Stimulated activated CD8-positive, alpha-beta memory T cell treated with anti-CD3 and anti-CD28 coated beads, Interleukin-15, amount 100 ng/mL, for 4 hours (primary cell): Measurements from ENCODE around the gene TMBIM4.
"Not testable (repeated sequence)": the region's sequence is repeated elsewhere in the genome, so short reads cannot be mapped to it uniquely, and the experiment has no call there.

Experiments
- DNase-seq, 2 donors: peaks; one replicate each; pipeline ENCODE4 v3.0.0-alpha.2; 2020; ENCODE audit warnings: low read depth in 2 of 2

TMBIM4 gene, protein sequence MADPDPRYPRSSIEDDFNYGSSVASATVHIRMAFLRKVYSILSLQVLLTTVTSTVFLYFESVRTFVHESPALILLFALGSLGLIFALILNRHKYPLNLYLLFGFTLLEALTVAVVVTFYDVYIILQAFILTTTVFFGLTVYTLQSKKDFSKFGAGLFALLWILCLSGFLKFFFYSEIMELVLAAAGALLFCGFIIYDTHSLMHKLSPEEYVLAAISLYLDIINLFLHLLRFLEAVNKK

GRCh38 chr12:66169221-66170170 lies at the start of gene TMBIM4:
TSS of gene TMBIM4 (minus strand) at chr12:66169996. CDS start at chr12:66169951, 45 bp downstream.
- DNase-seq = peak; percentile 65 to 76

DNA sequence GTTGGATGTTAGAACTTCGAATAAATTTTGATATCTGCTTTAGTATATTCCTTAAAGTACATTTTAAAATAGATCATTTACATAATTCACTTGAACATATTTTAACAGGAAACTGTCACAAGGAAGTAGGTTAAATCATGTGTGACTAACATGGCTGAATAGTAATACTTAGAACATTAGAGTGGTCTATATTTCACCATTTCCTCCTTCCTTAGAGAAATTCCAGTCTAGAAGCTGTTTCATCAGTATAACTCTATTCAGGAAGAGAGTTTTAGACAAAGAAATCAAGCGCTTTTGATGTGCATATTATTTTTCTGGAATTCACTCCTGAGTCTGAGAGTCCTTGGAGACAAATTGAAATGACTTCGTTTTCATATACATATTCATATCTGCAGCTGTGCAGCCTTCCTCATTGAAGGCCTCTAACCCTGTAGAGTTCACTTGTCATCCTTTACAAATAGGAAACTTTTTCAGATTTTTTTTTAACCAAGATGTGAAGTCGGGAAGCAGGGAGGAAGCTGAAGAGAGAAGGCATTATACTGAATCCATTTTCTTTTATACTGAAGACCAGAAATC lies 47.6 kb upstream of the TMBIM4 start:
- no peak for DNase-seq

- DNase-seq = not testable (repeated sequence)
Measured at GRCh38 chr12:66213011-66213410, 43.2 kb upstream of the TMBIM4 start.

DNA sequence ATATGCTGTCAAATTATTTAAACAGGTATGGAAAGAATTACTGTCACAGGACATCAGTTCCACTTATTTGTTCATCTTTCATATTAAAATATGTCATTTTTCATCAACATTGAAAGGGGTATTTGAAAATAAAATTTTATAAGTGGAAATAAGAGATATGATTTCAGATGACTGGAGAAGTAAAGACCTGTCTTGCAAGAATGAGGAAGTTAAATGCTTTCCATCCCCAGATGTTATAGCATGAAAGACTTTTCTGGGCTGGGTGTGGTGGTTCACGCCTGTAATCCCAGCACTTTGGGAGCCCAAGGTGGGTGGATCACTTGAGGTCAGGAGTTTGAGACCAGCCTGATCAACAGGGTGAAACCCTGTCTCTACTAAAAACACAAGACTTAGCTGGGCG lies 41.8 kb upstream of the TMBIM4 start:
- DNase-seq = not testable (repeated sequence)

- DNase-seq = no peak
Measured at GRCh38 chr12:66210840-66211239, 41.0 kb upstream of the TMBIM4 start.

DNA sequence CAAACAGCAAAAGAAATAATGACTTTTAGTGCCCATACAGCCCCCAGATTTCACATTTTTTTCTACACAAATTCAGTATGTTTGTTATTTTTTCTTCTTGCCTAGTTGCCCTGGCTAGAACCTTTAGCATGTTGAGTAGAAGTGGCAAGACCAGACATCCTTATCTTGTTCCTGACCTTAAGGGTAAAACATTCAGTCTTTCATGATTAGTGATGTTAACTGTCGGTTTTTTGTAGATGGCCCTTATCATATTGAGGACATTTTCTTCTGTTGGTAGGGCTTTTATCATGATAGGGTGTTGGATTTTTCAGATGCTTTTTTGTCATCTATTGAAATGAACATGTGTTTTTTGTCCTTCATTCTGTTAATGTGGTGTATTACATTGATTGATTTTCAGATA lies 36.3 kb upstream of the TMBIM4 start:
- DNase-seq = no peak

- no peak for DNase-seq
Measured at GRCh38 chr12:66203820-66204219, 34.0 kb upstream of the TMBIM4 start.

DNA sequence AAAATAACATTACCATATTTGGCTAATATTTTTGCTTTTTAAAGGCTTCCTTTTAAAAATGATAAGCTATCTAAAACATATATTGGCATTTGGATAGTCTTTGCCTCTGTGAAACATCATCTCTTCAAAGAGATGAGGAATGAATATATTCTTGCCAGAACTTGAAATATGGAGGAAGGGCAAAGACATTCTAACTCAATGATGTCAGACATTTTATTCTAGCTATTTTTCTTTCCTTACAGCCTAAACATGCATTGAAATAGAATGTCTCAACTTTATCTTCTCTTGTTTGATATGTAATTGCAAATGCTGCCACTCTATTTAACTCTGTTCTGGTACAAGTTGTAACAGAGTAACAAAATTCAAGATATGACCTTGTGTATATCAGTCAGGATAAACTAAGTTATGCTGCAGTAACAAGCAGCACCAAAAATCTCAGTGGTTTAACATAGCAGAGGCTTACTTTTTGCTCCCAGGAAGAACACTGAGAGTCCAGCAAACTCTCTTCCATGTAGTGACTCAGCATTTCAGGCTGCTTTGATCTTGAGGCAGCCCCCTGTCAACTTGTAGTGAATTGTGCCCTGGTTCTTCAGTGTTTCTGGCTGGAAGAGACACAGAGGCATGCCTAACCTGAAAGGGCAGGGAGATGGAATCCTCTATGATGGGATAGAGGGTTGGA lies 30.2 kb upstream of the TMBIM4 start:
- no peak for DNase-seq

GRCh38 chr12:66199141-66199540 lies 29.3 kb upstream of the TMBIM4 start:
- no peak for DNase-seq

DNA sequence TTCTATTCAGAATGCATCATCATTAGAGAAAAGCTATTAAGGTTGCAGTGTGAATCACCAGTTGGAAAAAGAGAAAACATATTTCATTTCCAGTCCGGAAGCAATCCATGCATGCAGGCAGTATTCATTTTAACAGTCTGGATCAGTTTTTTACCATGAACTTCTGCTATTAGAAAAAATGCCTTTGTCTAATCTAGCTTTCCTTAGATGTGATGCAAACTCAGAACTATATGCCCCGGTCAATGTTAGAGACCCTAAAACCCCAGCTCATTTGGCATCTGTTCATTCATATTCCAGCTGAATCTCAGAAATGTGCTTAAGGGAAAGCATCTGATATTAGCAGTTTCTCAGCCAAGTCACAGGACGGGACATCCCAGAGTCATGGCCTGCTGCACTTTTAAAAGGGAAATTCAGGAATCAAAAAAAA lies 27.7 kb upstream of the TMBIM4 start:
- DNase-seq = no peak

GRCh38 chr12:66196806-66197205 lies 27.0 kb upstream of the TMBIM4 start:
- DNase-seq = no peak

- no peak for DNase-seq
Measured at GRCh38 chr12:66195242-66195641, 25.4 kb upstream of the TMBIM4 start.

GRCh38 chr12:66194122-66194521 lies 24.3 kb upstream of the TMBIM4 start:
- no peak for DNase-seq

GRCh38 chr12:66191547-66192126 lies 21.8 kb upstream of the TMBIM4 start:
- no peak for DNase-seq

GRCh38 chr12:66190519-66191370 lies 20.9 kb upstream of the TMBIM4 start:
- no peak for DNase-seq

GRCh38 chr12:66189889-66190288 lies 20.1 kb upstream of the TMBIM4 start:
- DNase-seq = no peak

GRCh38 chr12:66189486-66189843 lies 19.7 kb upstream of the TMBIM4 start:
- DNase-seq = no peak

GRCh38 chr12:66188584-66189485 lies 19.0 kb upstream of the TMBIM4 start, which contains the start of gene IRAK3:
TSS of gene IRAK3 (plus strand) at chr12:66189214. CDS start at chr12:66189300, 86 bp downstream.
- DNase-seq = peak in 1 of 2 donors; percentile 21

DNA sequence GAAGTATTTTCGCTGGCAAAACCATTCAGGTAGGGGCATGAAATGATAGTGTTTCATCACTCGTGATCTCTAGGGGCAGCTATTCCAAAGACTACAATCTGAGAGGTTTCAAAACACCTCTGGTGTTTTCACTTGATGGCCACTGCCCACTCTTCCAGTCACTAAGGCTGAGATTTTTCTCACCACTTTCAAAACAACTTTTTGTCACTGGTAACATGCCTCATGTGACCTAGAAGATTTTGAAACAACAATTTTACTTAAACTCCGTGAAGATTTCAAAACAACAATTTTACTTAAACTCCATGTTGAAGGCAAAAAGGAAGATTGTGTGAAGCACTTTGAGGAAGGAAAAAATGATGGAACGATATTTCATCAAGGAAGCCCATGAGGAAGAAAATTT lies 18.0 kb upstream of the TMBIM4 start:
- DNase-seq = no peak

DNA sequence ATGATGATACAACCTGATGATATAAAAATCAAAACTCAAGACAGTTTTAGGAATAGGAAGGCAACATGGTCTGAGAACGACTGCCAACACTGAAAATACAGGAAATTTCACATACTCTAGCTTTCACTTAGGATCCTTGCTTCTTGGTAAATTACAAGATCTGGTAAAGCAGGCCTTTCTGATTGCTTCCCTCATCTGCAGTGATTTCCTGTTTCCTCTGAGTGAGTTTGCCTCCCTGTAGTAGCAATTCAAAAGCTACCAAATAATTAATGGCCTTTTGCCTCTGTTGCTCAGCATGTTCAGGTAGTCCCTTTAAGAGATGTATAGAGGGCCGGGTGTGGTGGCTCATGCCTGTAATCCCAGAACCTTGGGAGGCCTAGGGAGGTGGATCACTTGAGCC lies 17.2 kb upstream of the TMBIM4 start:
- no peak for DNase-seq
